H1 (cell line): ENCODE data around the gene PPAT. TPM values are rescaled to one million over a fixed set of nuclear protein-coding genes. Genes with fewer than 3 reads are reported as not detected.

Experiments used
- CTCF ChIA-PET: fragments of 300-600 bp; sonication (Branson Sonifier 250); formaldehyde crosslinking; loops from one replicate; lab custom pipeline; 2021; ENCODE audit not compliant: partially characterized antibody; lab: Charles Lee
- POLR2A ChIA-PET: fragments of 300-600 bp; sonication (Branson Sonifier 250); formaldehyde crosslinking; loops from one replicate; lab custom pipeline; 2021; ENCODE audit warnings: inconsistent platforms; ENCODE audit not compliant: partially characterized antibody; lab: Charles Lee
- DNase-seq, 2 experiments: peaks; one replicate each; pipeline versions ENCODE4 v3.0.0 to v3.0.0-alpha.2; 2010 to 2022; ENCODE audit warnings: low spot score in 2 of 2, low read depth in 1 of 2, mixed read lengths in 1 of 2
- FAIRE-seq: peaks from 2 replicates; lab custom pipeline; 2011; peaks lifted over from hg19 to GRCh38; lab: Jason Lieb, UNC
- H2AFZ ChIP-seq: 2 replicates; pipeline ENCODE4 v1.8.1; 2012; ENCODE audit warnings: low read length, inconsistent platforms
- H2AK5ac ChIP-seq: 2 replicates; pipeline ENCODE4 v1.6.1; 2013; ENCODE audit warnings: low read depth, low read length
- H2BK120ac ChIP-seq: replicated peaks from 2 replicates; pipeline ENCODE3; 2013; ENCODE audit warnings: low read depth, low read length, inconsistent platforms
- H2BK12ac ChIP-seq: 2 replicates; pipeline ENCODE4 v1.6.1; 2013; ENCODE audit warnings: low read depth, low read length
- H2BK15ac ChIP-seq: 2 replicates; pipeline ENCODE4 v1.6.1; 2013; ENCODE audit warnings: low read length
- H2BK20ac ChIP-seq: 2 replicates; pipeline ENCODE4 v1.6.1; 2013; ENCODE audit warnings: low read length
- H2BK5ac ChIP-seq: 2 replicates; pipeline ENCODE4 v1.6.1; 2013; ENCODE audit warnings: low read depth, low read length
- H3K14ac ChIP-seq: 2 replicates; pipeline ENCODE4 v1.6.1; 2013; ENCODE audit warnings: inconsistent platforms; ENCODE audit not compliant: insufficient read length
- H3K18ac ChIP-seq: 2 replicates; pipeline ENCODE4 v1.6.1; 2013; ENCODE audit warnings: low read length; ENCODE audit errors: extremely low read depth
- H3K23ac ChIP-seq: 2 replicates; pipeline ENCODE4 v1.6.1; 2013; ENCODE audit warnings: inconsistent platforms; ENCODE audit not compliant: insufficient read length
- H3K23me2 ChIP-seq: 2 replicates; pipeline ENCODE4 v1.6.1; 2013; ENCODE audit warnings: low read depth, low read length
- H3K27ac ChIP-seq: 2 replicates; pipeline ENCODE4 v1.6.1; 2011; ENCODE audit warnings: low read depth, low read length, inconsistent platforms
- H3K27me3 ChIP-seq, 4 experiments: replicated peaks in 1 of 4; 1 replicate in 1 of 4; 2 replicates in 3 of 4; pipeline versions ENCODE4 v1.6.1 to v1.8.1; 2011 to 2013; ENCODE audit warnings: low read length in 3 of 4, mild to moderate bottlenecking in 3 of 4, inconsistent platforms in 2 of 4, mixed read lengths in 2 of 4, moderate library complexity in 1 of 4; ENCODE audit not compliant: control insufficient read depth in 3 of 4, insufficient read depth in 3 of 4; ENCODE audit errors: extremely low read depth in 1 of 4
- H3K36me3 ChIP-seq, 4 experiments: 2 replicates each; pipeline versions ENCODE4 v1.6.1 to v1.8.1; 2011 to 2013; ENCODE audit warnings: mild to moderate bottlenecking in 4 of 4, low read length in 3 of 4, moderate library complexity in 2 of 4, control low read depth in 1 of 4, inconsistent platforms in 1 of 4; ENCODE audit not compliant: insufficient read depth in 4 of 4, control insufficient read depth in 2 of 4
- H3K4ac ChIP-seq: replicated peaks from 2 replicates; pipeline ENCODE3; 2013; ENCODE audit warnings: low read length, low read depth, mixed read lengths, inconsistent platforms; ENCODE audit not compliant: insufficient read length
- H3K4me1 ChIP-seq, 4 experiments: replicated peaks in 1 of 4; 1 replicate in 1 of 4; 2 replicates in 3 of 4; pipeline versions ENCODE4 v1.6.1 to v1.8.1; 2011 to 2013; ENCODE audit warnings: low read length in 3 of 4, inconsistent platforms in 2 of 4, mixed read lengths in 1 of 4; ENCODE audit not compliant: insufficient read depth in 4 of 4, control insufficient read depth in 3 of 4
- H3K4me2 ChIP-seq, 2 experiments: 2 replicates each; pipeline versions ENCODE4 v1.6.1 to v1.8.1; 2011 to 2013; ENCODE audit warnings: low read depth in 2 of 2, low read length in 2 of 2, control low read depth in 1 of 2, inconsistent platforms in 1 of 2, mild to moderate bottlenecking in 1 of 2; ENCODE audit not compliant: insufficient read depth in 1 of 2
- H3K4me3 ChIP-seq, 4 experiments: fragments of 200-600, 300-600 bp in 1 of 4; sonication (generic), shearing (Covaris generic), sonication (Bioruptor Twin) in 1 of 4; 2 replicates each; pipeline versions ENCODE4 v1.5.1 to v1.8.1; 2011 to 2016; ENCODE audit warnings: low read length in 4 of 4, low read depth in 3 of 4, control low read depth in 2 of 4, inconsistent platforms in 2 of 4, mild to moderate bottlenecking in 2 of 4, mixed read lengths in 1 of 4, moderate library complexity in 1 of 4; ENCODE audit not compliant: insufficient read depth in 2 of 4; ENCODE audit errors: extremely low read depth in 1 of 4
- H3K56ac ChIP-seq: replicated peaks from 2 replicates; pipeline ENCODE3; 2013; ENCODE audit warnings: low read depth, mild to moderate bottlenecking, mixed read lengths, low read length, inconsistent platforms; ENCODE audit not compliant: insufficient read length
- H3K79me1 ChIP-seq: 2 replicates; pipeline ENCODE4 v1.6.1; 2013; ENCODE audit warnings: low read depth, low read length, control low read depth
- H3K79me2 ChIP-seq, 2 experiments: 2 replicates each; pipeline versions ENCODE4 v1.6.1 to v1.8.1; 2012 to 2013; ENCODE audit warnings: low read length in 2 of 2, mild to moderate bottlenecking in 2 of 2, inconsistent platforms in 1 of 2; ENCODE audit not compliant: insufficient read depth in 2 of 2, control insufficient read depth in 1 of 2
- H3K9ac ChIP-seq, 4 experiments: replicated peaks in 1 of 4; 1 replicate in 1 of 4; 2 replicates in 3 of 4; pipeline versions ENCODE4 v1.6.1 to v1.8.1; 2011 to 2013; ENCODE audit warnings: low read depth in 3 of 4, low read length in 3 of 4, control low read depth in 2 of 4, mild to moderate bottlenecking in 2 of 4, moderate library complexity in 2 of 4, inconsistent platforms in 1 of 4; ENCODE audit errors: extremely low read depth in 1 of 4
- H3K9me3 ChIP-seq, 2 experiments: 2 replicates each; pipeline versions ENCODE4 v1.6.1 to v1.8.1; 2012 to 2013; ENCODE audit warnings: mild to moderate bottlenecking in 2 of 2, moderate library complexity in 2 of 2, control low read depth in 1 of 2, inconsistent platforms in 1 of 2, low read depth in 1 of 2, low read length in 1 of 2, mixed read lengths in 1 of 2; ENCODE audit not compliant: insufficient read depth in 2 of 2
- H4K20me1 ChIP-seq, 2 experiments: replicated peaks in 1 of 2; 2 replicates each; pipeline versions ENCODE3 to v1.8.1; 2011 to 2013; ENCODE audit warnings: inconsistent platforms in 2 of 2, low read length in 2 of 2, mild to moderate bottlenecking in 1 of 2; ENCODE audit not compliant: insufficient read depth in 2 of 2, control insufficient read depth in 1 of 2
- H4K5ac ChIP-seq: 2 replicates; pipeline ENCODE4 v1.6.1; 2013; ENCODE audit warnings: low read length, low read depth, mixed read lengths, inconsistent platforms; ENCODE audit not compliant: insufficient read length
- H4K8ac ChIP-seq: 2 replicates; pipeline ENCODE4 v1.8.0; 2013; ENCODE audit warnings: mild to moderate bottlenecking, moderate library complexity, low read length, inconsistent platforms; ENCODE audit not compliant: insufficient read depth; ENCODE audit errors: extremely low read depth
- H4K91ac ChIP-seq: replicated peaks from 2 replicates; pipeline ENCODE3; 2013; ENCODE audit warnings: low read length, mixed read lengths, inconsistent platforms; ENCODE audit not compliant: insufficient read length
- BRCA1 ChIP-seq: IDR thresholded peaks from 2 replicates; pipeline ENCODE4 v1.6.1; 2012; ENCODE audit warnings: low read depth, low read length, improper control_type of control experiment
- CHD1 ChIP-seq: IDR thresholded peaks from 2 replicates; pipeline ENCODE4 v1.6.1; 2012; ENCODE audit warnings: low read depth, low read length, improper control_type of control experiment
- FOSL1 ChIP-seq: IDR thresholded peaks from 2 replicates; pipeline ENCODE4 v1.6.1; 2011; ENCODE audit warnings: mild to moderate bottlenecking, low read depth, low read length, moderate library complexity; ENCODE audit not compliant: insufficient read depth
- KDM5A ChIP-seq: fragments of 200-600 bp; IDR thresholded peaks from 2 replicates; pipeline ENCODE4 v1.7.1; 2012; ENCODE audit warnings: mild to moderate bottlenecking, low read length, inconsistent platforms, mixed read lengths
- RAD21 ChIP-seq, 2 experiments: IDR thresholded peaks in 1 of 2; conservative IDR thresholded peaks in 1 of 2; 2 replicates each; pipeline ENCODE4 v1.6.1; 2011; ENCODE audit warnings: low read depth in 2 of 2, low read length in 2 of 2, improper control_type of control experiment in 1 of 2, inconsistent platforms in 1 of 2, mild to moderate bottlenecking in 1 of 2, moderate library complexity in 1 of 2
- SIRT6 ChIP-seq: IDR thresholded peaks from one replicate; pipeline ENCODE4 v1.7.1; 2012; ENCODE audit warnings: low read length, inconsistent platforms
- SP2 ChIP-seq: IDR thresholded peaks from 2 replicates; pipeline ENCODE4 v1.6.1; 2012; ENCODE audit warnings: mild to moderate bottlenecking, low read length, inconsistent platforms
- TAF7 ChIP-seq: optimal IDR thresholded peaks from 2 replicates; pipeline ENCODE3; 2011; ENCODE audit warnings: low read depth, mild to moderate bottlenecking, inconsistent platforms, low read length, moderate library complexity, borderline replicate concordance
- WGBS, 2 experiments: shearing (Covaris generic) in 1 of 2; methylation state at CpG; one replicate each; pipeline versions ENCODE4 v1.1.6 to v1.1.7; 2013 to 2015; ENCODE audit warnings: low lambda C conversion rate in 2 of 2, mixed read lengths in 2 of 2, inconsistent platforms in 1 of 2, low coverage in 1 of 2, missing lambda C conversion rate in 1 of 2; ENCODE audit not compliant: insufficient replicate concordance in 2 of 2, insufficient coverage in 1 of 2, insufficient read length in 1 of 2; ENCODE audit errors: extremely low coverage in 1 of 2, missing lambda C conversion rate in 1 of 2; 5-methylcytosine and 5-hydroxymethylcytosine counted together
- polyA plus RNA-seq, 7 experiments: library from polyadenylated mRNA; depleted of rRNA in 3 of 7; stranded (reverse) in 5 of 7; unstranded in 2 of 7; fragments of >200 nt in 5 of 7; fragments of 200-250 nt in 2 of 7; gene quantifications; 1 replicate in 5 of 7; 2 replicates in 1 of 7; 4 replicates in 1 of 7; pipeline versions ENCODE4 v1.2.1 to v1.2.3, GENCODE V29; 2011 to 2013; ENCODE audit warnings: missing spikeins in 2 of 7, mixed read lengths in 2 of 7
- total RNA-seq: library from RNA; stranded (reverse); fragmentation: NEBNext Ultra II Directional; extraction: Animal tissue kit (Norgen Biotek cat#: 25700); gene quantifications from 2 replicates; pipeline ENCODE4 v1.2.1, GENCODE V29; 2021
- TF ChIP-seq, protein P1 (sequence below): IDR thresholded peaks from 2 replicates; pipeline ENCODE4 v1.6.1; 2011; ENCODE audit warnings: low read depth, mild to moderate bottlenecking, low read length; ENCODE audit not compliant: insufficient read depth

PPAT gene
- total and polyA plus RNA-seq, 2 of the 8 experiments (the other 6 are each of a cell fraction or from before 2014, with no cell fraction given), result 24.5 to 104 TPM

DNA sequence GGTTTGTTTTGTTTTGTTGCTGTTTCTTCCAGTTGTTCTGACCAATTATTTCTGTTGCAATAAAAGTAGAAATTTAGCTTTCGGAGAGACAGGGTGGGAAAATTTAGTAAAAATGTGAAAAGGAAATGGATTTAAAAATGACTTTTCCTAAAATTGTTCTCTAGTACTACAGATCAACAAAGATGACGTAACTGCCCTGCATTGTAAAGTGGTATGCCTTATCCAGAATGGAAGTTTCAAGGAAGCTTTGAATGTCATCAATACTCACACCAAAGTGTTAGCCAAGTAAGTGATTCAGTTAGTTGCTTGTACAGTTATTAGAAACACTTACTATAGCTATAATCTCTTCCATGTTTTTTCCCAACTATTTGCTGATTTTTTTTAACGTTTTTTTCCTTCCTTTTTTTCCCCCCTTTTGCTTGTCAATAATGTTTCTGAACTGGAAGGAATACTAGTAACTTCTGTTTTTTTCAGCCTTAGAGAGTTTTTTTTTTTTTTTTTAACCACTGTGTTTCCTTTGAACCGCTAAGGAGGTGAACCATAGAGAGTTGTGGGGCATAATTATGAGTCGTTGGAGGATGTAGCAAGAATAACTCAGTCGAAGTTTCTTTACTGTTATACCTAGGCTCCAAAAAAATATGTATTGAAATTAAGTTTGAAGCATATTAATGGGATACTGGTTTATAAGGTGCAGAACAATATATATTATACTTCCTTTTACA is 34.2 kb upstream of the PPAT start:
- peaks cover 4 to 56% of the 10 kb centered on the region in 2 experiments; a peak in 3 of 4 replicates for H3K79me2 ChIP-seq
- 87 to 100% methylated on average over 1 to 6 of the region's 6 CpGs for WGBS, 2 experiments

More for the DNA sequence above, 34.2 kb upstream of the PPAT start:
- H3K23me2 ChIP-seq, result peaks cover 10% of the 10 kb centered on the region
- H2BK15ac ChIP-seq, result no peak overlapping the region
- no peak overlapping the region for H2BK12ac ChIP-seq
- TF ChIP-seq CHD1 (no peak), SIRT6 (no peak), FOSL1 (no peak), RAD21 (IDR thresholded peaks at IDR 0.05 in 1 of 2, conservative IDR thresholded peaks at IDR 0.05 in 1 of 2; ENCODE audit: low read depth in 2 of 2, low read length in 2 of 2) (no peak), SP2 (no peak), TAF7 (no peak), KDM5A (no peak), BRCA1 (no peak)
- TF ChIP-seq, protein P1, sequence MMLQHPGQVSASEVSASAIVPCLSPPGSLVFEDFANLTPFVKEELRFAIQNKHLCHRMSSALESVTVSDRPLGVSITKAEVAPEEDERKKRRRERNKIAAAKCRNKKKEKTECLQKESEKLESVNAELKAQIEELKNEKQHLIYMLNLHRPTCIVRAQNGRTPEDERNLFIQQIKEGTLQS, result no peak
- no peak overlapping the region for H2AK5ac ChIP-seq
- H3K4ac ChIP-seq, result no peak overlapping the region
- no peak overlapping the region for H2BK120ac ChIP-seq
- no peak overlapping the region for H3K9ac ChIP-seq
- H2AFZ ChIP-seq, result no peak overlapping the region
- no peak overlapping the region for H2BK5ac ChIP-seq
- H3K23ac ChIP-seq, result no peak overlapping the region
- peak overlapping the region in 1 of 4 experiments; percentile 92; a peak in 1 of 8 replicates for H3K4me3 ChIP-seq
- peaks cover 0 to 5% (median 2%) of the 10 kb centered on the region in 4 experiments; a peak in 1 of 7 replicates for H3K4me1 ChIP-seq
- H2BK20ac ChIP-seq, result no peak overlapping the region
- H4K91ac ChIP-seq, result no peak overlapping the region
- H4K5ac ChIP-seq, result no peak overlapping the region
- H3K27ac ChIP-seq, result no peak overlapping the region
- H4K8ac ChIP-seq, result no peak overlapping the region; the same call in 1 of the 2 replicates
- H3K79me1 ChIP-seq, result peaks cover 5% of the 10 kb centered on the region
- no peak for FAIRE-seq
- H3K14ac ChIP-seq, result no peak overlapping the region
- no peaks in the 10 kb centered on the region for H3K9me3 ChIP-seq
- H4K20me1 ChIP-seq, result peaks cover 3 to 8% of the 10 kb centered on the region in 2 experiments
- ChIA-PET POLR2A (interaction anchor here (0.9 to 3.4 kb wide), 6 partner anchors 11 to 82 kb away, joined by 3 to 37 read pairs (median 6); partner anchors contain the start of genes AASDH, PAICS and PPAT), CTCF (interaction anchor here (0.6 to 1.5 kb wide), 2 partner anchors 9 to 18 kb away, joined by 3 to 4 read pairs; no protein-coding TSS in a partner anchor)
- peaks cover 5 to 47% (median 21%) of the 10 kb centered on the region in 4 experiments; a peak in 7 of 8 replicates for H3K36me3 ChIP-seq
- DNase-seq, result no peak
- H3K4me2 ChIP-seq, result peak overlapping the region; percentile 77 to 100; a peak in 1 of 4 replicates
- no peak overlapping the region for H3K56ac ChIP-seq
- no peaks in the 10 kb centered on the region for H3K27me3 ChIP-seq
- H3K18ac ChIP-seq, result no peak overlapping the region
